GM21515 (cell line): Measurements from ENCODE around the gene ZGLP1.

Experiments
- ATAC-seq: cut with Tn5 transposase; IDR thresholded peaks from one replicate; pipeline ENCODE4 v1.9.1; 2021; ENCODE audit not compliant: unreplicated experiment

Gene ZGLP1

GRCh38 chr19:10295305-10295846 is 14.2 kb downstream of the ZGLP1 start:
- ATAC-seq = no peak

- no peak for ATAC-seq
Observed at GRCh38 chr19:10294368-10294697, 15.3 kb downstream of the ZGLP1 start.

GRCh38 chr19:10293637-10294367 is 15.8 kb downstream of the ZGLP1 start:
- ATAC-seq = no peak

- no peak for ATAC-seq
Observed at GRCh38 chr19:10292789-10293636, 16.6 kb downstream of the ZGLP1 start.

GRCh38 chr19:10292206-10292788 is 17.3 kb downstream of the ZGLP1 start:
- peak; percentile 36 for ATAC-seq

GRCh38 chr19:10291554-10292205 is 17.9 kb downstream of the ZGLP1 start:
- ATAC-seq = no peak

- ATAC-seq = no peak
Observed at GRCh38 chr19:10290876-10291553, 18.6 kb downstream of the ZGLP1 start.

- ATAC-seq = no peak
Observed at GRCh38 chr19:10290357-10290875, 19.2 kb downstream of the ZGLP1 start.

- no peak for ATAC-seq
Observed at GRCh38 chr19:10289836-10290356, 19.7 kb downstream of the ZGLP1 start, which contains the start of gene ICAM5. TSS of gene ICAM5 (plus strand) at chr19:10289952. CDS start at chr19:10290044, 92 bp downstream.

- ATAC-seq = no peak
Observed at GRCh38 chr19:10289167-10289835, 20.3 kb downstream of the ZGLP1 start.

- no peak for ATAC-seq
Observed at GRCh38 chr19:10288662-10289166, 20.9 kb downstream of the ZGLP1 start.

GRCh38 chr19:10286803-10287737 is 22.5 kb downstream of the ZGLP1 start, which contains the start of gene ICAM4:
TSS of gene ICAM4 (plus strand) at chr19:10286955. CDS start at chr19:10287013, 58 bp downstream.
- ATAC-seq = no peak

GRCh38 chr19:10285393-10285792 is 24.2 kb downstream of the ZGLP1 start:
- no peak for ATAC-seq

- ATAC-seq = no peak
Observed at GRCh38 chr19:10284960-10285278, 24.7 kb downstream of the ZGLP1 start.

- ATAC-seq = no peak
Observed at GRCh38 chr19:10284065-10284959, 25.3 kb downstream of the ZGLP1 start.

GRCh38 chr19:10283301-10284064 is 26.1 kb downstream of the ZGLP1 start:
- ATAC-seq = no peak
